Suppressor macrophage treated with lipopolysaccharide for 4 hours (primary cell): ENCODE results near the gene CACNB3.

Experiments used
- DNase-seq: peaks from one replicate; pipeline ENCODE4 v3.0.0-alpha.2; 2020

CACNB3 gene

DNA sequence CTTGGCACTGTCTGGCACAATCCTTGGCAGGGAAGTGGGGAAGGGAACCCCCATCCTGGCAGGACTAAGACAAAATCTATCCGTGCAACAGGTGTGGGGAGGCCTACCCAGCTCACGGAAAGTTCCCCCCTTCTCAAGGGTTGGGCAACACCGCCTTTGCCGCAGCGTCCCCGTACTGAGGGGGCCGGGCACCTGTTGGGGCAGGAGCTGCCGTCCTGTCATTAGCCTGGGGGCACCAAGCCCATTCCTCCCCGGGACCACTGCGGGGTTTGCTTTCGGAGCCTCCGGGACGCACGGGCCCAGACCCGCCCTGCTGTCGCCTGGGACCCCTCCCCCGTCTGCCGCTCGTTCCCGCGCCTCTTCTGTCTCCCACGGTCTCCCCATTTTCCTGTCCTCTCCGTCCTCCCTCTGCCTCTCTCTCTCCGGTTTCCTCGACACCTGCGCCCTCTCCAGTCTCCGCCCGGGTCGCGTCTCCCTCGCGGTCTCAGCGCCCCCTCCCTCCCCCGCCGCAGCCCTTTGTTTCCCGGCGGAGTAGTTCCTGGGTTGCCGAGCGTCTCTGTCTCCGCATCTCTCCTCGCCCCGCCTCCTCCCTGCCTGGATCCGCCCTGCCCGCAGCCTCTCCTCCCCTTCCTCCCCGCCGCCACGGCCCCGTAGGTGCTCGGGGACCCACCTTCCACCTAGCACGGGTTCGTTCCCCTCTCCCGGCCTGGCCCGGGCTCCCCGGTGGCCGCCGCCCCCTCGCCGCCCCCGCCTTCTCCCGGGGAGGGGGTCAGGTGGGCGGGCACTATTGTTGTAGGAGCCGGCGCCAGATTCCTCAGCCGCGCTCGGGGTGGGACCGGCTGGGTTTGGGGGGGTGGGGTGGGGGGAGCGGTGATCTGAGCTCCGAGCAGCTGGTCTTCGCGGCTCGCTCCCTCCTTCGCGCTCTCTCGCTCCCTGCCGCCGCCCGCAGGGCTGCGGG, at the start of gene CACNB3:
Gene CACNB3, plus strand, starts transcription at position 624 of the 958 bp plus-strand sequence. CDS start 434 bp downstream, outside the sequence.
- DNase-seq = peak; percentile 49

- DNase-seq = no peak
Measured at GRCh38 chr12:48768736-48769135, 49.6 kb upstream of the CACNB3 start.

DNA sequence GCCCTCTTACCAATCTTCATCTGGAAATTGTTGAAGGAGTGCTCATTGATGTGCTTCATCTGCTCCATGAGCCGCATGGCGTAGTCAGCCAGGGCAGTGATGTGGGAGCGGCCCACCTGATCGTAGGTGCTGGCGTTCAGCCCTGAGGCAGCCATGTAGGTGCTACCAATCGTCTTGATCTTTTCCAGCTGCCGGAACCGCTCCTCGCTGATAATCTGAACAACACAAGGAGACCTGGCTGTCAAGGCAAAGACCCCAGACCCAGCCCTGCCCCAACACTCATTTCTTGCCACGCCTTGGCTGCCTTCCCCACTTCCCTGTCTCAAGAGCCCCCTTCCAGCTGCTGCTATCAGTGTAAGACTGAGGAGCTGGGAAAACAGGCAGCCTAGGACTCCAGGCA, 47.5 kb upstream of the CACNB3 start:
- no peak for DNase-seq

DNA sequence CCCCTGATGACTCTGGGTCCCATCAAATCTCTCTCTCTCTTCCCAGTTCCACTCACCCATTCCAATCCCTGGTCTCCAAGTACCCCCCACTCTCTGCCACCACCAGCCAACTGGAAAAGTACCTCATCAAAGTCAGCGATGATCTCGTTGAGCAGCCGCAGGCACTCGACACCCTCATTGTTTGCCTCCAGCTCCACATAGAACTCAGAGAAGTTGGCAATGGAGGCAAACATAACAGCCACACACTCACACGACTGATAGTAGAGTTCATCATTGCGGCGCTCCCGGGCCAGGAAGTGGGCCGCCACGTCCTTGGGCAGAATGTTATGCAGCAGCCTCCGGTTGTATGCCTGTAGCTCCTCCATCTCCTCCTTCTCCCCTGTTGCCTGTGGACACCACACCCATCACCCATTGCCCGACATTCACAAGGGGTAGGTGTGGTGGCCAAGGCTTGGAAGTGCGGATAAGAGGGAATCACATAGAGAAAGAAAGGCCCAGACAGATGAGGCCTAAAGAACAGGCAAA, 46.6 kb upstream of the CACNB3 start:
- no peak for DNase-seq

GRCh38 chr12:48773686-48774085, 44.6 kb upstream of the CACNB3 start:
- no peak for DNase-seq

DNA sequence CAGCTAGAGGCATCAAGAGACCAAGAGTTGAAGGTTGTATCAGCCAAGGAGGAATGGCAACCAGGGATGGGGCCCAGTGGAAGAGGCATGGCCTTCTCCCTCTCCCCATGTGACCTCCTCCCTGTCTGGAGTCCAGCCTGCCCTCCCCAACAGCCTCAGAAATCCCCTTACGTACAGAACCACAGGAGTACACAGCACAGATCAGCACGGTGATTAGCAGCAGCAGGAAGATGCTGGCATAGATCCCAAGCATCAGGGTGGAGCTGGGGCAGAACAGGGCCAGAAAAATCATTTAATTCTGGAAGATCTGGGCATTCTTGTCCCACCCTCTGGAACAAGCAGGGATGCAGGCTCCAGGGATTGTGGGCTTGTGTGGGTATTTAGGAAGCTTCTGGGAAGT, 43.8 kb upstream of the CACNB3 start:
- no peak for DNase-seq

- no peak for DNase-seq
Measured at GRCh38 chr12:48775299-48775698, 43.0 kb upstream of the CACNB3 start.

DNA sequence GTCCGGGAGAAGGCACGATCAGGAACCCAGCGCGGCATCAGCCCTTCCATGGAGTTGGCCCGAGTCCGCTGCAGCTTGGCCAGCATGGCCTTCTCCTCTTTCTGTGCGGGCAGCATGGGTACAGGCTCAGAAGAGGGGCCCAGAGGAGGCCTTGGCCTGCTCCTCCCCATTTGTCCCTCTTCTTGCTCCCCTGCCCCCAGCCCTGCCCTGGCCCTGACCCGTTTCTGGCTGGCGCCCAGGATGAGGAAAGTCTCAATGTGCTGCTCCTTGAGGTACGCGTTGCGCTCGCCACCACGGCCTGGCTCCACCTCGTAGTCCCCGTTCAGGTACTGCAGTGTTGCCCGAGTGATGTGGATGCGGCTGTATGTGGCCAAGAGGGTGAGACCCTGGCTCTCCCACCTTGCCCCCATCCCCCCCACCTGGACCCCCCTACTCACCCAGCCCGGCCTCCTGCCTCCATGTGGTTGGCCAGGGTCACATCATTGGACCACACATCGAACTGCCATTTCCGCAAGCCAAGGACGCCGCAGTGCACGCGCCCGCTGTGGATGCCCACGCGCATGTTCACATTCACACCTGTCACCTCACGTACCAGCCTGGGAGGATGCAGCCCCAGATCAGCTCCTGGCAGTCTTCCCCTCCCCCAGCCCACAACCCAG, 42.2 kb upstream of the CACNB3 start:
- no peak for DNase-seq

GRCh38 chr12:48776956-48777355, 41.3 kb upstream of the CACNB3 start:
- no peak for DNase-seq

DNA sequence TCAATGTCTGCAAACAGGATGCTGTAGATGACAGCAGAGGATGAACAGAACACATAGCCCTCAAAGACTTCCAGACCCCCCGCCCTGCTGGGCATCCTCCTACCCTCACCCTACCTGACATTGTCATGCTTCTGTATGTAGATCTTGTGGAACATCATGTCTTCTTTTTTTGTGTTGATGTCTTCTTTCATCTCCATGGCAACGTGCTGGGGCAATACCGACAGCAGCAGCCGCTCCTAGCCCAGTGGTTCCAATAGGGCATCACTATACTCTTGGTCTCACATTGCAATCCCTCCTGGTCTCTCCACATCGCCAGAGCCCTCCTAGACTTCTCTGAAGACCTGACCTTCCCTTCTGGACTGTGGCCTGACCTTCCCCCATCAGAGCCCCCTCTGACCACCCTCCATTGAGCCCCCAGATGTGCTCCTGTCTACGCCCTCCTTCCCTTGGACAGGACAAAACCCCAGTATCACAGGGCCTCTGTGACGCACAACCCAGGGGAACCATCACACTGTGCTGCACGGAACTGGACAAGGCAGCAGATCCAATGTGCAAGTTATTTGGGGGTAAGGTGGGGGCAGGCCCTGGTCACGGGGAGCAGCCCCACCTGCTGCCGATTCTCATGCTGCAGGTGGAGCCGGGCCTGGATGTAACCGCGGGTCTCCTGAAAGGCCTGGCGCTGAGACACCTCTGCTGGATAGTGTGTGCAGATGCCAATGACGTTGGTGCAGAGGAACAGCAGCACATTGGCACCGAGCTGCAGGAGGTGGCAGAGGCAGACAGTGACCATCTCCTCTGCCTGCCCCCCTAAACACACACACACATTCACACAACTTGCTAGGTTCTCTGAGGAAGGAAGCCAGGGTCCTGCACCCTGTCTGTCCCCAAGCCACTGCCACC, 40.5 kb upstream of the CACNB3 start:
- DNase-seq = no peak

- DNase-seq = peak; percentile 63
Measured at GRCh38 chr12:48779869-48780268, 38.4 kb upstream of the CACNB3 start.

- no peak for DNase-seq
Measured at GRCh38 chr12:48780381-48781025, 37.8 kb upstream of the CACNB3 start.

DNA sequence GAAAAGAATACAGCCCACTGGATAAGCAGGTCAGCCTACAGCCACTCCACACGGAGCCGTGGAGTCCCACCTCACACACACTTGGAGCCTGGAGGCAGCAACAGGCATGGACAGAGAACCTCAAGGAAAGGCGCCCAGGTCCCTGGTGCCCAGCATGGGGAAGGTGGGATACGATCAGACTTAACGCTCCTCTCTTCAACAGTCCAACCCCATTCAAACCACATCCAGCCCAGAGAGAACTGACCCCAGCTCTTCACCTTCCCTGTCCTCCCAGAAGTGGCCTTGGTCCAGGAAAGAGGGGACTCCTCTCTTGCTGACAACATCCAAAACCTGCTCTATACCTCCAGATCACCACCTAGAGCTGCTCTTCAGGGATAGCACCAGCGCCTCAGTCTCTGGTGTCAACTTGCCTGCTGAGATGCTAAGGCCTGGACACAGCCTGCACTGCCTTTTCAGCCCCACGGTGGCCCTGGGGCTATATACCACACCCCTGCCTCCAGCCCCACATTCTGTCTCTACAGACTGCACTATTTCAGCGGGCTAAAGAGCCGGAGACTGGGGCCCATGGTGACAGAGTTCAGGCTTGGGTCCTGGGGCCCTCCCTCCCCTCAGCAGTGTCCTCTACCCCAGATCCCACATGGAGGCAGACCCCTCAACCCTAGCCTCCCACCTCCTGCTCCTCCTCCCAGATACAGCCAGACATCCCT, 36.4 kb upstream of the CACNB3 start:
- no peak for DNase-seq

- no peak for DNase-seq
Measured at GRCh38 chr12:48782457-48783395, 35.6 kb upstream of the CACNB3 start.

GRCh38 chr12:48783432-48783831, 34.9 kb upstream of the CACNB3 start:
- no peak for DNase-seq

- no peak for DNase-seq
Measured at GRCh38 chr12:48786591-48787544, 31.4 kb upstream of the CACNB3 start.

GRCh38 chr12:48787791-48788523, 30.3 kb upstream of the CACNB3 start:
- no peak for DNase-seq

GRCh38 chr12:48788524-48788853, 29.8 kb upstream of the CACNB3 start:
- DNase-seq = no peak
